Heart left ventricle (tissue), 16 donors: ENCODE measurements around the gene ACTBL2. TPM values are rescaled to one million over a fixed set of nuclear protein-coding genes. Genes with fewer than 3 reads are reported as not detected.

ENCODE experiments used
- ATAC-seq, 4 donors: fragments of 200-7000 bp; cut with Tn5 transposase; one replicate each; pipeline ENCODE4 v1.9.1; 2020 to 2022; ENCODE audit warnings: moderate library complexity in 4 of 4, mild to moderate bottlenecking in 3 of 4, moderate number of reproducible peaks in 1 of 4
- DNase-seq, 5 donors: peaks; one replicate each; pipeline ENCODE4 v3.0.0-alpha.2; 2020
- H3K27ac ChIP-seq, 12 donors: fragments of 200-600 bp; sonication (generic) in 4 of 12; one replicate each; pipeline versions ENCODE4 v1.5.0 to v1.8.0; 2016 to 2022; ENCODE audit warnings: mild to moderate bottlenecking in 2 of 12
- H3K27me3 ChIP-seq, 9 donors: fragments of 200-600 bp; sonication (generic) in 2 of 9; one replicate each; pipeline versions ENCODE4 v1.5.1 to v1.8.0; 2016 to 2022; ENCODE audit warnings: mild to moderate bottlenecking in 3 of 9
- H3K36me3 ChIP-seq, 9 donors: fragments of 200-600 bp; sonication (generic) in 2 of 9; one replicate each; pipeline versions ENCODE4 v1.5.0 to v1.8.0; 2018 to 2022; ENCODE audit warnings: mild to moderate bottlenecking in 2 of 9
- H3K4me1 ChIP-seq, 12 donors: fragments of 200-600 bp; sonication (generic) in 4 of 12; one replicate each; pipeline versions ENCODE4 v1.5.0 to v1.8.0; 2016 to 2022; ENCODE audit warnings: mild to moderate bottlenecking in 3 of 12
- H3K4me3 ChIP-seq, 12 donors: fragments of 200-600 bp; sonication (generic) in 4 of 12; one replicate each; pipeline versions ENCODE4 v1.5.0 to v1.8.0; 2017 to 2022; ENCODE audit warnings: mild to moderate bottlenecking in 9 of 12, moderate library complexity in 4 of 12
- H3K9me3 ChIP-seq, 12 donors: fragments of 200-600 bp; sonication (generic) in 4 of 12; one replicate each; pipeline versions ENCODE4 v1.5.0 to v1.8.0; 2016 to 2022; ENCODE audit warnings: mild to moderate bottlenecking in 1 of 12
- CTCF ChIP-seq, 12 donors: fragments of 200-600 bp; sonication (generic) in 4 of 12; IDR thresholded peaks; one replicate each; pipeline versions ENCODE4 v1.5.0 to v1.8.0; 2018 to 2022; ENCODE audit warnings: antibody characterized with exemption in 12 of 12, mild to moderate bottlenecking in 5 of 12
- POLR2A ChIP-seq, 2 donors: fragments of 450-650 bp; IDR thresholded peaks; one replicate each; pipeline ENCODE4 v1.6.1; 2017; ENCODE audit warnings: antibody characterized with exemption in 2 of 2, mild to moderate bottlenecking in 2 of 2, moderate library complexity in 2 of 2
- WGBS, 4 donors: extraction: QIAGEN DNeasy Blood & Tissue Kit in 2 of 4; methylation state at CpG; one replicate each; pipeline versions ENCODE4 v1.1.5 to v1.1.7; 2013 to 2018; 5-methylcytosine and 5-hydroxymethylcytosine counted together
- intact Hi-C, 10 donors: fragments of 100-400 bp; cut with DNase I; formaldehyde crosslinking; loops; one replicate each; pipeline versions ENCODE4 v1.11.1 to v1.14.2; 2022
- polyA plus RNA-seq, 2 donors: library from polyadenylated mRNA; stranded (reverse); fragments of 200-250 nt; gene quantifications; one replicate each; pipeline ENCODE4 v1.2.3, GENCODE V29; 2013
- total RNA-seq, 9 donors: library from RNA; depleted of rRNA in 2 of 9; stranded (reverse); fragments of >200 nt in 2 of 9; fragmentation: NEBNext Ultra II Directional in 3 of 9; extraction: Animal tissue kit (Norgen Biotek cat#: 25700) in 3 of 9; gene quantifications; one replicate each; pipeline versions ENCODE4 v1.1.0 to v1.2.4, GENCODE V29; 2016 to 2023
- donor health status: ischemic (EF 13 %, LVEDD 7.1; RV severe dilation, severe dysfunction).
- donor health status: healthy with polysubstance abuse.
- donor health status: DM: no; HTN: yes; CAD: no.
- donor health status: DM: no; HTN: no; CAD: no.
- donor health status: ischemic (EF 25% LVEDD 6.9; RV normal size, moderate dysfunction).
- donor health status: ischemic (EF 25% LVEDD 5.7; RV mildly dilated, moderate dysfunction).
- donor health status: healthy.
- donor health status: DM: yes; HTN: yes; CAD: no.
- donor health status: ischemic (EF 35%, LVEDD 5.7; RV mildly dilated, moderate dysfunction).
- donor health status: nonischemic (EF 11% LVEDD 7.7; RV severe dilation, severe dysfunction).
- donor health status: DM: yes; HTN: yes; CAD: no.
- donor health status: PGD.
- donor health status: ischemic (EF 29% LVEDD 5.4; RV normal size, mild dysfunction).
- donor health status: nonischemic (EF 23%, LVEDD 6.1; RV moderate dilation, normal function).

The ACTBL2 gene
- total and polyA plus RNA-seq, 11 donors, result 0.09 TPM; not detected in 10

- Histone ChIP-seq H3K4me1 (peaks cover 0 to 14% (median 2%) of the 10 kb centered on the region in 12 donors), H3K9me3 (peaks cover 0 to 2% (median 0%) of the 10 kb centered on the region in 12 donors), H3K27ac (no peak overlapping the region), H3K4me3 (no peak overlapping the region), H3K27me3 (no peaks in the 10 kb centered on the region), H3K36me3 (no peaks in the 10 kb centered on the region)
- 92 to 98% (median 97%) methylated on average over 2 of the region's 2 CpGs for WGBS, 4 donors
- DNase-seq (no peak), ATAC-seq (no peak)
- intact Hi-C loops, result loop anchor here in 2 of 10 donors (10.0 kb wide), 2 partner anchors 128 to 138 kb away; no protein-coding TSS in a partner anchor
- peak in 3 of 12 donors; percentile 15 to 35 (median 15) for TF ChIP-seq CTCF (IDR thresholded peaks at IDR 0.05)
- no peak for TF ChIP-seq POLR2A (IDR thresholded peaks at IDR 0.05)
Observed at GRCh38 chr5:57432876-57433275, 49.7 kb downstream of the ACTBL2 start.

- intact Hi-C loops, result loop anchor here in 2 of 10 donors (10.0 kb wide), 2 partner anchors 127 to 137 kb away; no protein-coding TSS in a partner anchor
- ATAC-seq, result no peak
- no peak overlapping the region for H3K27ac ChIP-seq
- H3K27me3 ChIP-seq, result no peaks in the 10 kb centered on the region
- 83 to 94% (median 90%) methylated on average over 6 of the region's 6 CpGs for WGBS, 4 donors
- no peak for TF ChIP-seq CTCF (IDR thresholded peaks at IDR 0.05)
- no peak for TF ChIP-seq POLR2A (IDR thresholded peaks at IDR 0.05)
- H3K36me3 ChIP-seq, result no peaks in the 10 kb centered on the region
- H3K9me3 ChIP-seq, result peaks cover 0 to 2% (median 0%) of the 10 kb centered on the region in 12 donors
- H3K4me3 ChIP-seq, result no peak overlapping the region
- DNase-seq, result no peak
- peaks cover 0 to 13% (median 2%) of the 10 kb centered on the region in 12 donors for H3K4me1 ChIP-seq
Observed at GRCh38 chr5:57431759-57432158, 50.9 kb downstream of the ACTBL2 start.
